Activated T-cell treated with anti-CD3 and anti-CD28 coated beads, Interleukin-2, amount 50 U/mL, for 72 hours (primary cell): Measurements from ENCODE around the gene FAM25G. TPM values are rescaled to one million over a fixed set of nuclear protein-coding genes. Genes with fewer than 3 reads are reported as not detected.
"Not testable (repeated sequence)": the region's sequence is repeated elsewhere in the genome, so short reads cannot be mapped to it uniquely, and the experiment has no call there.

Experiments used
- ATAC-seq, 2 donors: fragments of 150-1000 bp; cut with Tn5 transposase; replicated peaks in 1 of 2; 2 replicates each; pipeline ENCODE4 v1.10.0; 2021; ENCODE audit warnings: moderate library complexity in 2 of 2, mild to moderate bottlenecking in 1 of 2
- DNase-seq, 2 donors: peaks; one replicate each; pipeline ENCODE4 v3.0.0; 2021 to 2022; ENCODE audit warnings: mixed read lengths in 1 of 2
- H3K27ac Mint-ChIP-seq: one replicate; pipeline ENCODE4 v1.8.0; 2022; ENCODE audit warnings: mild to moderate bottlenecking, moderate library complexity, mixed read lengths
- H3K27me3 Mint-ChIP-seq: one replicate; pipeline ENCODE4 v1.8.0; 2022; ENCODE audit warnings: low read depth, mixed read lengths
- H3K36me3 Mint-ChIP-seq, 2 donors: one replicate each; pipeline ENCODE4 v1.8.0; 2022; ENCODE audit warnings: mixed read lengths in 2 of 2, mild to moderate bottlenecking in 1 of 2; ENCODE audit not compliant: insufficient read depth in 2 of 2
- H3K4me1 Mint-ChIP-seq: one replicate; pipeline ENCODE4 v1.8.0; 2022; ENCODE audit warnings: low read depth, mixed read lengths
- H3K4me3 Mint-ChIP-seq, 2 donors: one replicate each; pipeline ENCODE4 v1.8.0; 2022; ENCODE audit warnings: mild to moderate bottlenecking in 2 of 2, mixed read lengths in 2 of 2, moderate library complexity in 2 of 2
- H3K9me3 Mint-ChIP-seq, 2 donors: one replicate each; pipeline ENCODE4 v1.8.0; 2022; ENCODE audit warnings: mixed read lengths in 2 of 2
- total RNA-seq, 2 donors: library from RNA; stranded (reverse); gene quantifications; one replicate each; pipeline ENCODE4 v1.2.3, GENCODE V29; 2022

Gene FAM25G
- total RNA-seq, 2 donors from 2014 or later, result not detected

GRCh38 chr10:47477078-47477477, 14.4 kb downstream of the FAM25G start:
- not testable (repeated sequence) for H3K36me3 Mint-ChIP-seq, H3K27me3 Mint-ChIP-seq, H3K9me3 Mint-ChIP-seq, H3K4me1 Mint-ChIP-seq, H3K4me3 Mint-ChIP-seq, H3K27ac Mint-ChIP-seq, ATAC-seq, DNase-seq

- H3K27ac Mint-ChIP-seq, DNase-seq, H3K9me3 Mint-ChIP-seq, H3K4me3 Mint-ChIP-seq, ATAC-seq, H3K36me3 Mint-ChIP-seq, H3K27me3 Mint-ChIP-seq, H3K4me1 Mint-ChIP-seq: not testable (repeated sequence)
These were observed 16.4 kb downstream of the FAM25G start for GRCh38 chr10:47475101-47475500.

GRCh38 chr10:47473516-47473915, 18.0 kb downstream of the FAM25G start:
- H3K4me1 Mint-ChIP-seq, H3K27me3 Mint-ChIP-seq, ATAC-seq, H3K9me3 Mint-ChIP-seq, H3K27ac Mint-ChIP-seq, DNase-seq, H3K4me3 Mint-ChIP-seq, H3K36me3 Mint-ChIP-seq: not testable (repeated sequence)

- not testable (repeated sequence) for H3K4me1 Mint-ChIP-seq, H3K27me3 Mint-ChIP-seq, DNase-seq, H3K9me3 Mint-ChIP-seq, H3K27ac Mint-ChIP-seq, H3K36me3 Mint-ChIP-seq, H3K4me3 Mint-ChIP-seq
- peak; percentile 99 for ATAC-seq
These were observed 18.9 kb downstream of the FAM25G start for GRCh38 chr10:47472647-47473046.

- not testable (repeated sequence) for H3K27me3 Mint-ChIP-seq, H3K4me3 Mint-ChIP-seq, H3K9me3 Mint-ChIP-seq, H3K27ac Mint-ChIP-seq, H3K4me1 Mint-ChIP-seq, ATAC-seq, H3K36me3 Mint-ChIP-seq, DNase-seq
These were observed 19.4 kb downstream of the FAM25G start for GRCh38 chr10:47472072-47472471.

GRCh38 chr10:47468731-47469528, 22.6 kb downstream of the FAM25G start:
- H3K9me3 Mint-ChIP-seq, ATAC-seq: not testable (repeated sequence)

GRCh38 chr10:47467957-47468356, 23.5 kb downstream of the FAM25G start:
- not testable (repeated sequence) for H3K9me3 Mint-ChIP-seq, H3K27ac Mint-ChIP-seq, DNase-seq, ATAC-seq, H3K36me3 Mint-ChIP-seq, H3K27me3 Mint-ChIP-seq, H3K4me1 Mint-ChIP-seq, H3K4me3 Mint-ChIP-seq

More at GRCh38 chr10:47468731-47469528, 22.6 kb downstream of the FAM25G start:
- H3K27me3 Mint-ChIP-seq, H3K27ac Mint-ChIP-seq, H3K4me1 Mint-ChIP-seq, DNase-seq, H3K36me3 Mint-ChIP-seq, H3K4me3 Mint-ChIP-seq: not testable (repeated sequence)

- H3K27ac Mint-ChIP-seq, ATAC-seq, H3K9me3 Mint-ChIP-seq, H3K36me3 Mint-ChIP-seq, H3K27me3 Mint-ChIP-seq, H3K4me1 Mint-ChIP-seq, DNase-seq, H3K4me3 Mint-ChIP-seq: not testable (repeated sequence)
These were observed 24.0 kb downstream of the FAM25G start for GRCh38 chr10:47467458-47467857.

GRCh38 chr10:47465216-47465917, 26.1 kb downstream of the FAM25G start:
- H3K27ac Mint-ChIP-seq, H3K27me3 Mint-ChIP-seq, H3K4me3 Mint-ChIP-seq, H3K36me3 Mint-ChIP-seq, ATAC-seq, H3K9me3 Mint-ChIP-seq, DNase-seq, H3K4me1 Mint-ChIP-seq: not testable (repeated sequence)

GRCh38 chr10:47462577-47463358, 28.7 kb downstream of the FAM25G start:
- ATAC-seq, DNase-seq, H3K9me3 Mint-ChIP-seq, H3K4me1 Mint-ChIP-seq, H3K4me3 Mint-ChIP-seq, H3K27me3 Mint-ChIP-seq, H3K27ac Mint-ChIP-seq, H3K36me3 Mint-ChIP-seq: not testable (repeated sequence)

- H3K36me3 Mint-ChIP-seq, H3K9me3 Mint-ChIP-seq, H3K27me3 Mint-ChIP-seq, H3K4me1 Mint-ChIP-seq, H3K27ac Mint-ChIP-seq: not testable (repeated sequence)
- ATAC-seq (peak; percentile 83 to 86), DNase-seq (peak; percentile 20 to 31)
- peak overlapping the region; percentile 67 to 76 for H3K4me3 Mint-ChIP-seq
These were observed 30.2 kb downstream of the FAM25G start for GRCh38 chr10:47461261-47461687.

GRCh38 chr10:47458466-47459154, 32.9 kb downstream of the FAM25G start:
- DNase-seq (no peak), ATAC-seq (no peak)
- no peaks in the 10 kb centered on the region for H3K36me3 Mint-ChIP-seq
- no peaks in the 10 kb centered on the region for H3K9me3 Mint-ChIP-seq
- H3K27me3 Mint-ChIP-seq, result peaks cover 20% of the 10 kb centered on the region
- H3K4me3 Mint-ChIP-seq, result no peak overlapping the region
- H3K4me1 Mint-ChIP-seq, result no peaks in the 10 kb centered on the region
- H3K27ac Mint-ChIP-seq, result no peak overlapping the region

GRCh38 chr10:47457826-47458225, 33.7 kb downstream of the FAM25G start:
- Mint-ChIP-seq H3K9me3 (no peaks in the 10 kb centered on the region), H3K4me3 (no peak overlapping the region), H3K27me3 (peaks cover 25% of the 10 kb centered on the region), H3K36me3 (no peaks in the 10 kb centered on the region), H3K27ac (no peak overlapping the region), H3K4me1 (no peaks in the 10 kb centered on the region)
- ATAC-seq, result no peak
- DNase-seq, result no peak
